Endothelial cell of umbilical vein (primary cell): Measurements from ENCODE around the gene C1QA. TPM values are rescaled to one million over a fixed set of nuclear protein-coding genes. Genes with fewer than 3 reads are reported as not detected.

Experiments used
- BruUV-seq: library from RNA; stranded (reverse); fragments of 400-500 nt; replicated peaks from 2 replicates; lab custom pipeline; 2021; lab: Mats Ljungman, UMichigan
- CTCF ChIA-PET: fragments of 300-600, 350-600 bp; sonication (Branson Sonifier 250); formaldehyde crosslinking; loops from one replicate; lab custom pipeline; 2021; ENCODE audit warnings: antibody characterized with exemption, inconsistent platforms; lab: Charles Lee
- POLR2A ChIA-PET: fragments of 300-600, 350-600 bp; sonication (Branson Sonifier 250); formaldehyde crosslinking; loops from one replicate; lab custom pipeline; 2021; ENCODE audit warnings: antibody characterized with exemption, inconsistent platforms; lab: Charles Lee
- DNase-seq: peaks from one replicate; pipeline ENCODE4 v3.0.0-alpha.2; 2011; ENCODE audit warnings: low read depth, low spot score
- FAIRE-seq: peaks from 2 replicates; lab custom pipeline; 2011; peaks lifted over from hg19 to GRCh38; lab: Jason Lieb, UNC
- H2AFZ ChIP-seq: 2 replicates; pipeline ENCODE4 v1.6.0; 2012; ENCODE audit warnings: low read depth, low read length, control low read depth, inconsistent platforms
- H3K27ac ChIP-seq: 2 replicates; pipeline ENCODE4 v1.5.1; 2011; ENCODE audit warnings: low read depth, mild to moderate bottlenecking, control low read depth, low read length, moderate library complexity; ENCODE audit not compliant: insufficient read depth
- H3K27me3 ChIP-seq, 2 experiments: 2 replicates each; pipeline versions ENCODE4 v1.6.0 to v1.6.1; 2011; ENCODE audit warnings: low read length in 2 of 2, mixed read lengths in 1 of 2; ENCODE audit not compliant: control insufficient read depth in 2 of 2, insufficient read depth in 2 of 2
- H3K36me3 ChIP-seq, 2 experiments: 2 replicates in 1 of 2; 3 replicates in 1 of 2; pipeline ENCODE4 v1.5.1; 2011; ENCODE audit warnings: low read length in 2 of 2, mild to moderate bottlenecking in 1 of 2, moderate library complexity in 1 of 2; ENCODE audit not compliant: control insufficient read depth in 2 of 2, insufficient read depth in 2 of 2; ENCODE audit errors: extremely low read depth in 1 of 2
- H3K4me1 ChIP-seq: 3 replicates; pipeline ENCODE4 v1.5.1; 2011; ENCODE audit warnings: mild to moderate bottlenecking, low read length; ENCODE audit not compliant: control insufficient read depth, insufficient read depth; ENCODE audit errors: extremely low read depth
- H3K4me2 ChIP-seq: 2 replicates; pipeline ENCODE4 v1.6.1; 2011; ENCODE audit warnings: low read length, control low read depth, mixed read lengths; ENCODE audit not compliant: insufficient read depth
- H3K4me3 ChIP-seq, 3 experiments: fragments of 200-600 bp in 1 of 3; sonication (generic), shearing (Covaris generic) in 1 of 3; replicated peaks in 1 of 3; 2 replicates each; pipeline ENCODE4 v1.5.1; 2011 to 2016; ENCODE audit warnings: control low read depth in 3 of 3, low read length in 3 of 3, mild to moderate bottlenecking in 2 of 3, inconsistent platforms in 1 of 3, low read depth in 1 of 3, moderate library complexity in 1 of 3; ENCODE audit not compliant: insufficient read depth in 1 of 3
- H3K79me2 ChIP-seq: 2 replicates; pipeline ENCODE4 v1.6.0; 2012; ENCODE audit warnings: low read length, inconsistent platforms; ENCODE audit not compliant: control insufficient read depth, insufficient read depth
- H3K9ac ChIP-seq: replicated peaks from 2 replicates; pipeline ENCODE3; 2011; ENCODE audit warnings: low read length, control low read depth; ENCODE audit not compliant: insufficient read depth; ENCODE audit errors: extremely low read depth
- H3K9me1 ChIP-seq: replicated peaks from 3 replicates; pipeline ENCODE4 v1.6.0; 2011; ENCODE audit warnings: mild to moderate bottlenecking, low read length; ENCODE audit not compliant: control insufficient read depth, insufficient read depth; ENCODE audit errors: extremely low read depth
- H3K9me3 ChIP-seq: replicated peaks from 2 replicates; pipeline ENCODE4 v1.5.1; 2012; ENCODE audit warnings: low read length, inconsistent platforms; ENCODE audit not compliant: control insufficient read depth, insufficient read depth
- H4K20me1 ChIP-seq: replicated peaks from 2 replicates; pipeline ENCODE3; 2011; ENCODE audit warnings: mild to moderate bottlenecking, low read length; ENCODE audit not compliant: control insufficient read depth, insufficient read depth; ENCODE audit errors: extremely low read depth
- EZH2 ChIP-seq: IDR thresholded peaks from 2 replicates; pipeline ENCODE4 v1.6.1; 2012; ENCODE audit warnings: borderline replicate concordance, low read depth, mild to moderate bottlenecking, moderate library complexity, low read length, inconsistent platforms; ENCODE audit not compliant: severe bottlenecking
- FOS ChIP-seq: IDR thresholded peaks from 2 replicates; pipeline ENCODE4 v1.6.1; 2011; ENCODE audit warnings: mild to moderate bottlenecking, low read length, moderate library complexity, borderline replicate concordance; ENCODE audit not compliant: insufficient read depth
- GATA2 ChIP-seq: IDR thresholded peaks from 2 replicates; pipeline ENCODE4 v1.7.0; 2011; ENCODE audit warnings: low read depth, mild to moderate bottlenecking, moderate library complexity, mixed read lengths, low read length; ENCODE audit not compliant: insufficient read length, insufficient read depth
- JUN ChIP-seq: IDR thresholded peaks from 2 replicates; pipeline ENCODE4 v1.6.1; 2011; ENCODE audit warnings: borderline replicate concordance, low read depth; ENCODE audit not compliant: insufficient read length, insufficient read depth
- MYC ChIP-seq: IDR thresholded peaks from one replicate; pipeline ENCODE4 v1.6.1; 2011; ENCODE audit warnings: mild to moderate bottlenecking, low read depth, low read length
- POLR2A ChIP-seq: IDR thresholded peaks from 2 replicates; pipeline ENCODE4 v1.6.1; 2012; ENCODE audit warnings: low read depth, mild to moderate bottlenecking, control low read depth, low read length
- POLR2AphosphoS5 ChIP-seq: IDR thresholded peaks from 2 replicates; pipeline ENCODE4 v1.6.1; 2012; ENCODE audit warnings: low read depth, mild to moderate bottlenecking, control low read depth, low read length, moderate library complexity; ENCODE audit not compliant: insufficient read depth
- dilution Hi-C: fragments of 300-500 bp; cut with MboI; formaldehyde crosslinking; loops from one replicate; pipeline ENCODE4 v1.15.0; 2019; ENCODE audit warnings: low sequenced_read_pairs; ENCODE audit not compliant: extremely low pct_ligation_motif_present
- intact Hi-C: fragments of 100-400 bp; cut with micrococcal nuclease; formaldehyde crosslinking; loops from one replicate; pipeline ENCODE4 v1.10.0; 2022
- polyA plus RNA-seq, 4 experiments: library from polyadenylated mRNA; depleted of rRNA in 3 of 4; stranded (reverse) in 3 of 4; unstranded in 1 of 4; fragments of >200 nt; gene quantifications; 2 replicates each; pipeline versions ENCODE4 v1.2.1 to v1.2.3, GENCODE V29; 2011 to 2012; ENCODE audit warnings: missing spikeins in 1 of 4
- total RNA-seq: library from RNA; stranded (reverse); gene quantifications from 2 replicates; pipeline ENCODE4 v1.2.3, GENCODE V29; 2021
- TF ChIP-seq, protein P1 (sequence below), 2 donors: IDR thresholded peaks; 1 replicate in 1 of 2; 2 replicates in 1 of 2; pipeline ENCODE4 v1.5.1; 2011; ENCODE audit warnings: low read length in 2 of 2, mild to moderate bottlenecking in 2 of 2, moderate library complexity in 2 of 2, control low read depth in 1 of 2, inconsistent platforms in 1 of 2, low read depth in 1 of 2; ENCODE audit not compliant: insufficient read depth in 1 of 2; ENCODE audit errors: extremely low read depth in 1 of 2
- TF ChIP-seq, protein P2 (sequence below): IDR thresholded peaks from 2 replicates; pipeline ENCODE4 v1.6.1; 2011; ENCODE audit not compliant: insufficient read depth, insufficient read length

The C1QA gene
- total and polyA plus RNA-seq, 2 donors (not counting 3 experiments of a cell fraction or from before 2014, with no cell fraction given): not detected

DNA sequence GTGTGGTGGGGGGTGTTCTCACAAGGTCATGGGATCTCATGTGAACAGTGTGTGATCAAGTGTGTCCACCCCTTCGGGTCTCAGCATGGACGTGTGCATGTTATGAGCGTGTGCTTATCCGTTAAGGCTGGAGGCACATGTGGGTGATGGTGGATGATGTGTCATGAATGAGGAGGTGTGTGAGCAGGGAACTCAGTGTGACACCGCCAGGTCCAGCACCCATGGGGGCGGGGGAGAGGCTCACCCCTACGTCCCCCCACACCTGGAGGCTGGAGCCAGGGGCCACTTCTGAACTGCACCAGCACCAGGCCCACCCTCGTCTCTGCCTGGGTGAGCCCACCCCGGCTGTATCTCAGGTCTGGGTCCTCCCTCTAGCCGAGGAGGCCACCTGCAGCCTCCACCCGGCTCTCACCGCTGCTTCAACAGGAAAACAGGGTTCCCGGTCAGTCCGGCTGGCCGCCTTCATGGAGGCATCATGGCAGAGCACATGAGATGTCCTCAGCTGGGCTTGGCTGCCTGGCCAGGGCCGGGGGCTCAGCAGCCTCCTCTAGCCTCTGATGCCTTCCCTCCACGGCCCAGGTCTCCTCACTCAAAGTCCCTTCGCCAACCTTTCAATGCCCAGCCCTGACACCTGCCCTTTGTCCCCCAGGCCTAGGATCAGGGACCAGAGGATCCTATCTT lies 34.2 kb upstream of the C1QA start:
- dilution Hi-C loops: no loop called here
- intact Hi-C loops: no loop called here
- no peak overlapping the region for H3K27ac ChIP-seq
- no peak overlapping the region for H3K9ac ChIP-seq
- BruUV-seq: no TSS peak
- no peaks in the 10 kb centered on the region for H3K36me3 ChIP-seq
- H3K4me3 ChIP-seq: no peak overlapping the region
- no peak overlapping the region for H3K4me2 ChIP-seq
- TF ChIP-seq JUN (no peak), EZH2 (no peak), MYC (no peak), POLR2AphosphoS5 (no peak), GATA2 (no peak), FOS (no peak), POLR2A (no peak)
- TF ChIP-seq, protein P1, sequence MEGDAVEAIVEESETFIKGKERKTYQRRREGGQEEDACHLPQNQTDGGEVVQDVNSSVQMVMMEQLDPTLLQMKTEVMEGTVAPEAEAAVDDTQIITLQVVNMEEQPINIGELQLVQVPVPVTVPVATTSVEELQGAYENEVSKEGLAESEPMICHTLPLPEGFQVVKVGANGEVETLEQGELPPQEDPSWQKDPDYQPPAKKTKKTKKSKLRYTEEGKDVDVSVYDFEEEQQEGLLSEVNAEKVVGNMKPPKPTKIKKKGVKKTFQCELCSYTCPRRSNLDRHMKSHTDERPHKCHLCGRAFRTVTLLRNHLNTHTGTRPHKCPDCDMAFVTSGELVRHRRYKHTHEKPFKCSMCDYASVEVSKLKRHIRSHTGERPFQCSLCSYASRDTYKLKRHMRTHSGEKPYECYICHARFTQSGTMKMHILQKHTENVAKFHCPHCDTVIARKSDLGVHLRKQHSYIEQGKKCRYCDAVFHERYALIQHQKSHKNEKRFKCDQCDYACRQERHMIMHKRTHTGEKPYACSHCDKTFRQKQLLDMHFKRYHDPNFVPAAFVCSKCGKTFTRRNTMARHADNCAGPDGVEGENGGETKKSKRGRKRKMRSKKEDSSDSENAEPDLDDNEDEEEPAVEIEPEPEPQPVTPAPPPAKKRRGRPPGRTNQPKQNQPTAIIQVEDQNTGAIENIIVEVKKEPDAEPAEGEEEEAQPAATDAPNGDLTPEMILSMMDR (IDR thresholded peaks at IDR 0.05; ENCODE audit: extremely low read depth in 1 of 2, insufficient read depth in 1 of 2, low read depth in 1 of 2, low read length in 2 of 2): no peak
- TF ChIP-seq, protein P2, sequence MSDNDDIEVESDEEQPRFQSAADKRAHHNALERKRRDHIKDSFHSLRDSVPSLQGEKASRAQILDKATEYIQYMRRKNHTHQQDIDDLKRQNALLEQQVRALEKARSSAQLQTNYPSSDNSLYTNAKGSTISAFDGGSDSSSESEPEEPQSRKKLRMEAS: no peak
- H4K20me1 ChIP-seq: no peaks in the 10 kb centered on the region
- POLR2A ChIA-PET: no interaction called here
- no peaks in the 10 kb centered on the region for H3K4me1 ChIP-seq
- no peaks in the 10 kb centered on the region for H3K9me1 ChIP-seq
- no peaks in the 10 kb centered on the region for H3K79me2 ChIP-seq
- H2AFZ ChIP-seq: no peak overlapping the region
- CTCF ChIA-PET: no interaction called here
- no peaks in the 10 kb centered on the region for H3K9me3 ChIP-seq
- no peak for FAIRE-seq
- DNase-seq: no peak
- H3K27me3 ChIP-seq: peaks cover 11 to 14% of the 10 kb centered on the region in 2 experiments
